A673 (cell line): ENCODE results near the gene KIAA1328. TPM values are rescaled to one million over a fixed set of nuclear protein-coding genes. Genes with fewer than 3 reads are reported as not detected.

Experiments used
- BruUV-seq: library from RNA; stranded (reverse); fragments of 400-500 nt; replicated peaks from 2 replicates; lab custom pipeline; 2021; lab: Mats Ljungman, UMichigan
- CTCF ChIA-PET: fragments of 300-600 bp; sonication (Branson Sonifier 250); formaldehyde crosslinking; loops from one replicate; lab custom pipeline; 2022; ENCODE audit warnings: antibody characterized with exemption; lab: Charles Lee
- POLR2A ChIA-PET: fragments of 300-600 bp; sonication (Branson Sonifier 250); formaldehyde crosslinking; loops from one replicate; lab custom pipeline; 2022; ENCODE audit warnings: antibody characterized with exemption; ENCODE audit not compliant: low non-redundant PET; lab: Charles Lee
- DNase-seq: peaks from one replicate; pipeline ENCODE4 v3.0.0-alpha.2; 2015; ENCODE audit warnings: low spot score
- H3K27ac ChIP-seq: fragments of 200-600 bp; sonication (generic); 2 replicates; pipeline ENCODE4 v1.5.1; 2016; ENCODE audit warnings: mixed run types, low read depth, mild to moderate bottlenecking, mixed read lengths, antibody characterized with exemption, low read length; ENCODE audit not compliant: poor library complexity, severe bottlenecking
- H3K27me3 ChIP-seq: fragments of 200-600 bp; sonication (generic); replicated peaks from 2 replicates; pipeline ENCODE4 v1.6.1; 2017; ENCODE audit warnings: mixed run types, low read depth, mild to moderate bottlenecking, mixed read lengths, antibody characterized with exemption, low read length; ENCODE audit not compliant: insufficient read depth, poor library complexity
- H3K36me3 ChIP-seq: fragments of 200-600 bp; sonication (generic); 2 replicates; pipeline ENCODE4 v1.6.1; 2016; ENCODE audit warnings: mixed run types, mild to moderate bottlenecking, mixed read lengths, antibody characterized with exemption, low read length; ENCODE audit not compliant: insufficient read depth, poor library complexity, severe bottlenecking
- H3K4me1 ChIP-seq: fragments of 200-600 bp; sonication (generic); 2 replicates; pipeline ENCODE4 v1.6.1; 2017; ENCODE audit warnings: mixed run types, mild to moderate bottlenecking, mixed read lengths, antibody characterized with exemption, low read length; ENCODE audit not compliant: insufficient read depth, poor library complexity, severe bottlenecking
- H3K4me3 ChIP-seq: fragments of 200-600 bp; sonication (generic); 2 replicates; pipeline ENCODE4 v1.5.1; 2016; ENCODE audit warnings: low read depth, mixed run types, mild to moderate bottlenecking, mixed read lengths, low read length; ENCODE audit not compliant: poor library complexity, severe bottlenecking
- H3K9me3 ChIP-seq: fragments of 200-600 bp; sonication (generic); 2 replicates; pipeline ENCODE4 v1.6.1; 2016; ENCODE audit warnings: mixed run types, low read depth, mild to moderate bottlenecking, mixed read lengths, antibody characterized with exemption, low read length; ENCODE audit not compliant: poor library complexity, severe bottlenecking
- CTCF ChIP-seq: fragments of 300-800, 200-600 bp; sonication (generic); conservative IDR thresholded peaks from 2 replicates; pipeline ENCODE4 v1.5.1; 2017; ENCODE audit warnings: low read depth, mild to moderate bottlenecking, antibody characterized with exemption, low read length, moderate library complexity, mixed read lengths
- EZH2 ChIP-seq: fragments of 200-600 bp; sonication (generic); IDR thresholded peaks from 2 replicates; pipeline ENCODE4 v1.6.1; 2017; ENCODE audit warnings: borderline replicate concordance, low read depth, mild to moderate bottlenecking, mixed read lengths, antibody characterized with exemption, low read length; ENCODE audit not compliant: poor library complexity, severe bottlenecking
- intact Hi-C: fragments of 100-400 bp; cut with micrococcal nuclease; formaldehyde crosslinking; loops from one replicate; pipeline ENCODE4 v1.10.0; 2022; ENCODE audit not compliant: unreplicated experiment
- total RNA-seq: library from RNA; stranded (reverse); gene quantifications from 2 replicates; pipeline ENCODE4 v1.2.3, GENCODE V29; 2021

Gene KIAA1328
- total RNA-seq, 1 experiment from 2014 or later, result 6.5 TPM

GRCh38 chr18:37225279-37225678 is 396.4 kb downstream of the KIAA1328 start:
- Histone ChIP-seq H3K4me3 (no peak overlapping the region), H3K9me3 (no peaks in the 10 kb centered on the region), H3K27me3 (no peaks in the 10 kb centered on the region), H3K36me3 (no peaks in the 10 kb centered on the region), H3K4me1 (no peaks in the 10 kb centered on the region), H3K27ac (no peak overlapping the region)
- ChIA-PET POLR2A (no interaction called here), CTCF (no interaction called here)
- no TSS peak for BruUV-seq
- DNase-seq, result no peak
- intact Hi-C loops, result no loop called here
- TF ChIP-seq EZH2, result no peak
- TF ChIP-seq CTCF, result no peak

- BruUV-seq, result no TSS peak
- Histone ChIP-seq H3K4me1 (no peaks in the 10 kb centered on the region), H3K27me3 (no peaks in the 10 kb centered on the region), H3K4me3 (no peak overlapping the region), H3K36me3 (no peaks in the 10 kb centered on the region), H3K9me3 (no peaks in the 10 kb centered on the region), H3K27ac (no peak overlapping the region)
- peak; percentile 32 for DNase-seq
- CTCF ChIA-PET, result no interaction called here
- TF ChIP-seq CTCF (no peak), EZH2 (no peak)
- POLR2A ChIA-PET, result no interaction called here
- intact Hi-C loops, result no loop called here
Measured at GRCh38 chr18:37230768-37231167, 401.8 kb downstream of the KIAA1328 start.

DNA sequence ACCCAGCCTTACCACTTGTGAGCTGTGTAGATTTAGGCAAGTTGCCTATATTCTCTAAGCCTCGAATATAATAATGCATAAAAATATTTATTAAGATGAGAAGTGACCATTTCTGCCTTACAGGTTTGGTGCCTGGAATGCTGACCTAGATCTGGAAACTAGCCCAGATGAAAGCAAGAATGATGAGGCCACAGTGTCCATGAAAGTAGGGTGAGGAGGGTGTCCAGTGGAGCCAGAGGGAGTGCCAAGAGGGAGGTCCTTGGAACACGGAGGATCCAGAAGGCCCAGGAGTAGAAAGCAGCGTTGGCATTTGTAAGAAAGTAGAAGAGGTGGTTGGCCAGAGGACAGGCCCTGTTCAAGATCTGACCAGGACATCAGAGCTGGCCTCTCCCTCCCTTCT is 402.3 kb downstream of the KIAA1328 start:
- ChIA-PET CTCF (no interaction called here), POLR2A (no interaction called here)
- DNase-seq, result no peak
- intact Hi-C loops, result no loop called here
- H3K27ac ChIP-seq, result no peak overlapping the region
- TF ChIP-seq CTCF (no peak), EZH2 (no peak)
- H3K9me3 ChIP-seq, result no peaks in the 10 kb centered on the region
- H3K4me3 ChIP-seq, result no peak overlapping the region
- H3K27me3 ChIP-seq, result no peaks in the 10 kb centered on the region
- no peaks in the 10 kb centered on the region for H3K36me3 ChIP-seq
- H3K4me1 ChIP-seq, result no peaks in the 10 kb centered on the region
- no TSS peak for BruUV-seq
